ENCODE results near the gene NTPCR. TPM values are rescaled to one million over a fixed set of nuclear protein-coding genes. Genes with fewer than 3 reads are reported as not detected.
"Not testable (repeated sequence)": the region's sequence is repeated elsewhere in the genome, so short reads cannot be mapped to it uniquely, and the experiment has no call there.

Gene NTPCR
- polyA plus RNA-seq, 1 donor, result 41.0 TPM

DNA sequence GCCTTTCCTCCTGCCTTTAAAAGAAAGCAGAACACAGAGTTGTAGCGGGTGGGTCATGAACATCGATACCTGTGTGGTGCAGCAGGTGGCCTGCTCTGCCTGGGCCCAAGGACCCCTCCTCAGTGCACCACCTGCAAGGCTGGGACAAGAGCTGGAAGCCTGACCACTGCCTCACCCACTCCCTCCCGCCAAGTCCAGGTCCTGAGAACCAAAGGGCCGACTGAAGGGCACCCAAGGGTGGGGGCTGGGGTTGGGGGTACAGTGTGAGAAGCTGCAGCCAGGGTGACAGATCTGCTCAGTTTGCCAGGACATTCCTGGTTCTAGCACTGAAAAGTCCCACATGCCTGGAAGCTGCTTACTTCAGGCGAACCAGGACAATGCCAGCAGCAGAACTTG, 36.1 kb downstream of the NTPCR start:
- no peak for DNase-seq

DNA sequence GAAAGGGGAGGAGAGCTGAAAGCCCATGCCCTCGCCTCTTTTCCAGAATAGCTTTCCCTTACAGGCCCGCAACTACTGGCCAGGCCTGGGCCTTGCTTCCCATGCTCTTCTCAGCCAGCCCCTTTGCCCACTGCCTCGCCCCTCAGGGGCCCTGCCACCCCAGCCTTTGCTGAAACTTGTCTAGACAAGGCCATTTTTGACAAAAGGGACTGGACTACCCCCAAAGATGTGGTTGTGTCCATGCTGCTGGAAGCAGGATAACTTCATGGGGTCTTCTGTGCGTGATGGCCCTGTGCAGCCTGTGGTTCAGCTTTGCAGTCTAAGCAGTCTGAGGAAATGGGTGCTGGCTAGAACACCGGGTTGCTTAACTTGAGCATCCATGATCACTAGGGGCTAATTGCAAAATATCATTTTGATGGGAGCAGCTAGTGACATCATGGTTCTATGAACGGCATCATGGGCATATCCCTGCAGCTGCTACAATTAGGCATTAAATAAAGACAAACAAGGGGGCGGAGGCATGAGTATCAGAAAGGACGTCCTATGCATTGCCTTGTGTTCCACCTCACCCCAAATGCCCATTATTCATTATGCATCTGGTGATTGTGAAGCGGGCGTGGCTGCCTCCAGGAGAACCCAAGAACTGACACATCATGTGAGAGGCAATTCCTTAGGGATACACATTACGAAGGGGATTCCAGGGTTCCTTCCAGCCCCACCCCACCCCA, 36.8 kb downstream of the NTPCR start:
- DNase-seq, result no peak

DNA sequence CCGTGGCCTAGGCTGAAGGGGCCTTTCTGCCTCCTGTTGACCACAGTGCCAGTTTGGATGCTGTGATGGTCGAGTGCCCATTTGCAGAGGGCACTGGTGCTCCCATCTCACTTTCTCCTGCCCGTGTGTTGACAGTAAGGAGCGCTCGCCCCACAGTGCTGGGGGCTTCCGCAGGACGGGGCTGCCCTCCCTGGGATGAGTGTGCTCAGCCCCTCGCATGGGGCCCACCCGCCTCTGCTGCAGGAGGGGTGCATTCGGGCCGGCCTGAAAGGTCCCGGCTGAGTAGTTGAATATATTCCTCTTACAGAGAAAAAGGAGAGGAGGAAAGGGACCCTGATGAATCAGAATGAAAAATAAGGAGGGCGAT, 37.3 kb downstream of the NTPCR start:
- DNase-seq, result no peak

DNA sequence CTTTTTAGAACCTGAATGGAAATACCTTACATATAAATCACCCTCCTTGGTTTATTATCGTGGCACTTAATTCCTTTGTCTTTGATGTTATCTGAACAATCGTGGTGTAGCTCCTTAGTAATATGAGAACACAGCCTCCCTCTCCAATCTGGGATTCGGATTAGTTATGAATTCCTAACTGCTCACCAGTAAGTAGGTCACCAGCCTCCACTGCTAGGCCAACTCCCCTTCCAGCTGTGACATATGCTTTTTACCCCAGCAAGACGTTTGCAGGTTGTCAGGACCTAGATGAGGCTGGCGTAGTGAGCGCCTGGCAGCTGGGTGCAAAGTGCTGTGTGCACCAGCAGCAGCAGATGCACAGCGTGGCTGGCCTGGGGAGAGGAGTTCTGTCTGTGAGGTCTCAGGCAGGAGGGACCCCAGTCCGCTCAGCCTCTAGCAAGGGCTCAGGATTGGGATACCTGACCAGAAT, 38.2 kb downstream of the NTPCR start:
- DNase-seq, result peak; percentile 32

DNA sequence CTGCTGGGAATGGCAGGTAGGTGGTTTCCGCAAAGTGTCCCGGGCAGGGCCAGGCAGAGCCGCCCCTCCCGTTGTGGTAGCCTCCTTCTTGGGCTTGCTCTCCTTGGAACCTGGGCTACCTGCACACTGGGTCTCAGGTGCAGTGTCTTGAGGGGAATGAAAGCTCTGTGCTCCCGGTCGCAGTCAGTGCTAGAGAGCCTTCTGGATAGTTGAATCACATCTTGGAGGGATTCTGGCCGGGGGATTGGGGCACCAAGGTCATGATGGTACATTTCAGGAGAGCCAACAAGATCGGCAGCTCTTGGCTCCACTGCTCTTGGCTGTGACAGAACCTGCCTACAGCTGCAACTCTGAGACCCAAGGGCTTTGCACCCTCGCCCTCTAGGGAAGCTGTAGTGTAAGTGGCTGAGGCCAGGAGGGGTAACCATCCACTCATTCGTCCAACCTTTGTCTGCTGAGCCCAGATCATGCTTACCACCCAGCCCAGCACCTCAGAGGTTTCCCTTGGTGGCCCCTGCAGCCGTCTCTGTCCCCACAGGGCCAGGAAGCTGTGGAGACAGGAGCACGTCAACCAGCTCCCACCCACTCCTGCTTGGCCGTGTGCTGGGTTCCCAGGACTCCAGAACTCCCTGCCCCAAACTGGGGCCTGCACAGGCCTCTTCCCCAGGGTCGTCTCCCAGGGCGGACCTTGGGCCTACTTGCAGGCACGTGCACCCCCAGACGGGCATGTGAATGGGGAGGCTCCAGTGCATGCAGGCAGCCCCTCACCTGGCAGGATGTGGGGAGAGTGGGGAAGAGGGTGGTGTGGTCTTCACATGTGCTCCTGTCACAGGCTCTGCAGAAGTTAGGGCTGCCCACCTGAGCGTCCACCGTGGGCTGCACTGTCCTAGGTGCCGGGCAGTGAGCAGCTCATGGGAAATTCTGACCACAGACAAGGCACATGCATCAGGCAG, 40.0 kb downstream of the NTPCR start:
- DNase-seq, result no peak

DNA sequence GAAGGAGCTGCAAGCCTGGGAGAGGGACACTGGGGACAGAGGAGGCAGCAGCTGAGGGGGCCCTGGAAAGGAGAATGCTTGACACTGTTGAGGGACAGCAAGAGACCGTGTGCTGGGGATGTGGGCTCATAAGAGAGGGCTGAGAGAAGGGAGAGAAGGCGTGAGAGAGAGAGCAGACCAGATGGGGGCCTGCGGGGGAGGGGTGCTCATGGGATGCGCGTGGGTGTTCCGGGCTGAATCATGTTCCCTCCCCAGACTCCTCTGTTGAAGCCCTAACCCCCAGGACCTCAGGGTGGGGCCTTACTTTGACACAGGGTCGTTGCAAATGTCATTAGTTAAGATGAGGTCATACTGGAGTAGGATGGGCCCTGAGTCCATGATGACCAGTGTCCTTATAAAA, 40.8 kb downstream of the NTPCR start:
- DNase-seq, result no peak

DNA sequence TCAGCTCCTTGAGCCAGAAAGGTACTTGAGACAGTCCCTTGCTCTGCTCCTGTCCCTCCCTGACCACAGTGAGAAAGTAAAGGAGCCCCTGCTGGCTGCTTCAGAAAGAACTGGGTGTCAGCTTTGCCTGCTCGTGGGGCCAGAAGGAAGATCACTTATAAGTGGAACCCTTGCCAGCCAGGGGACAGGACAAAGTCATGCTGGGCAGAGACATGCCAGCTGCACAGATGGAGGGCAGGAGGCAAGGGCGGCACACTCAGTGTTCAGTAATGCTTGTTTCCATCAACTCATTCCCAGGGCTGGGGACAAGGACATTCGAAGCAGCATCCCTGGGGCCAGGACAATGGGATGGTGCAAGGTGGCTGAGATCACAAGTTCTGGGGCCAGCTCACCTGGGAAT, 41.8 kb downstream of the NTPCR start:
- no peak for DNase-seq

DNA sequence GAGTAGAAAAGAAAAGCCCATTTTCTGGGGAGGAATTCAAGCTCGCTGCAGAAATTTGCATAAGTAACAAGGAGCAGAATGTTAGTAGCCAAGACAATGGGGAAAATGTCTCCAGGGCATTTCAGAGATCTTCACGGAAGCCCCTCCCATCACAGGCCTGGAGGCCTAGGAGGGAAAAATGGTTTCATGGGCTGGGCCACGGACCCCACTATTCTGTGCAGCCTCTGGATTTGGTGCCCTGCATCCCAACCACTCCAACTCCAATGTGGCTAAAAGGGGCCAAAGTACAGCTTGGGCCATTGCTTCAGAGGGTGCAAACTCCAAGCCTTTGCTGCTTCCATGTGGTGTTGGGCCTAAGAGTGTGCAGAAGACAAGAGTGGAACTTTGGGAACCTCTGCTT, 43.1 kb downstream of the NTPCR start:
- no peak for DNase-seq

DNA sequence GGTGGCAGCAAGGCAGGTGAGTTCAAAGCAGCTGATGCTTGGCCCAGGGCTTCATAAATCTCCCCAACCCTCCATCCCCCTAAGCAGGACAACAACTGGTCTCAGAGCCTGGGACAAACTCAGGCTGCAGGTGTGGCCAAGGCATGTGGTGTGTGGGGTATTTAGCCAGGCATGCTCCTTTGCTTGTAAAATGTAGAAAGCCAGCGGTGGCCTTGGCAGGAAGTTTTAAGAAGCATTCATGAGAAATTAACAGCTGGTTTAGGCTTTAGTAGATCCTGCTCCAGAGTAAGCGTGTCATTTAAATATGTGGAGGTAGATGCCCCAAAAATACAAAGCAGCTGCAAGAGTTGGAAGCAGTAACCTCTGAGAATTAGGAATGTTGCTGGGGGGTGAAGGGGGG, 44.8 kb downstream of the NTPCR start:
- no peak for DNase-seq

DNA sequence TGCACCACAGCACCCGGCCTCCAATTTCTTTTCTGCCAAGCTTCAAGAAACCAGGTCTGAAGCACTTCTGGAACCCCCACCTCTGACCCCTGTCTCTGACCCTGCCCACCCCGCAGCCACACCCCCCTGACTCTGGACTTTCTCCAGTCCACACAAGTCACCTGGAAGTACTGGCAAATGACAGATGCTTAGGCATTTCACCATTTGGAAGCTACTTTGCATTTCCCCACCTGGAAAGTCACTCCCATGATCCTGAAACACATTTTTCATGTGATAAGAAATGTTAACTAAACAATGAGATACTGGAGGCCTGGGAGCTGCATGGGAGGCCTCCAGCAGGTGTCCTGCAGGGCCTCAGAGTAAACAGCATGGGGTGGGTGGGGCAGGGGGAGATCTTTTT, 45.7 kb downstream of the NTPCR start:
- DNase-seq, result no peak

DNA sequence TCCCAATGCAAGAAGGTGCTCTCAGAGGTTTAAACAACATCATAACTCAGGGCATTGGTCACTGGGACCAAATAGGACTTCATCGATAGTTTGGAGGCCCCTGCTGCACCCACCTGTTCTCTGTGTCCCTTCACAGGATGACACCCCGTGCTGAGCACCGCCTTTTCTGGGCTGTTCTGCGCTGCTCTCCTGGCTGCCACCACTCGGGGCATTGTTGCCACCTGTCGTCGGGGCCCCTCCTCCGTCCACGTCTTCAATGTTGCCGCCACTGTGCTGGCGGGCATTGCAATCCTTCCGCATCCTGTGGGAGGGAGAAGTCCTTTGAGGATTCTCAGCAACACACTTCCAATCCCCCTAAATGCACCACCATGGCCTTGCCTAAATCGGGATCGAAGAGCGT, 47.7 kb downstream of the NTPCR start:
- no peak for DNase-seq

DNA sequence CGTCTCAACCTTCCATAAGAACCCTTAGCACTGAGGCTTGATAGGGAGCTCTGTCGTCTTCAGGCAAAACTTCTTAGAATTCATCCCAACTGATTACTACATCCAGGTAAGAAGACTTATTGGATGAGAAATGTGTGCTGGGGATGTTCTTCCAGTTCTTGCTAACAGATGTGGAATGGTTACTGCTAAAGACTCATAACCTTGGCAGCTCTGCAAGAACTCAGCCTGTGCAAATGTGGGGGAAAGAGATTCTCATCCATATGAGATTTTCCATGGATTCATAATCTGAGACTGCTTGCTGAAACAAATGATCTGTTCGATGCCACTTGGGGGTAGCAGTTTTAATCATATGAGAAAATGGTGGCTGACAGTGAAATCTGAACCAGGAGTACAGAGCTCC, 48.2 kb downstream of the NTPCR start:
- no peak for DNase-seq

DNA sequence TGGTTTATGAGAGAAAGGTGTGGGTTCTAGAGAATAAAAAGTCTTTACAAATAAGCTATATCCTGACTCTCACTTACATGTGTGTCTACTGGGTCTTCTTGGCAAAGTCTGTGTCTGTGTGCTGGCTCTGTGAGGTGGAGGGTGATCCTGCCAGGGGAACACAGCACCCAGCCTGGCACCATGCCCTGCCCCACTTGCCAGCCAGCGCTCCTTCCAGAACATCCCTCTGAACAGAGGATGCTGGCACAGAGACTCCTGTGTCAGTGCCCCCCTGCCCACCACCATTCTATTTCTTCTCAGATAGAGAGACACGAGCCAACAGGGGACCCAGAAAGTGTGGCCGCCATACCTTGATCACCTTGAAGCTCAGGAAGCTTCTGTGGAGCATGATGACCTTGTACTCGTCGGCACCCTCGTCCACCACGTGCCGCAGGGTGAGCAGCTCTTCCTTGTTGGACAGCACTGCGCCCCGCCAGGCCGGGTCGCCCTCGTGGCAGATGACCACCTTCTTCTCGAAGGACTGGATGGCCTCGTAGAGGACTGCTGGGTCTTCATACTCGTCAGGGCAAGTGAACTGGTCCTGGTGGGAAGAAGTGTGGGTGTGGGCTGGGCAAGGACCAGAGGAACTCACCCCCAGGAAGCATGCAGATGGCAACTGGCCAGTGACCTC, 49.7 kb downstream of the NTPCR start:
- DNase-seq, result no peak

DNA sequence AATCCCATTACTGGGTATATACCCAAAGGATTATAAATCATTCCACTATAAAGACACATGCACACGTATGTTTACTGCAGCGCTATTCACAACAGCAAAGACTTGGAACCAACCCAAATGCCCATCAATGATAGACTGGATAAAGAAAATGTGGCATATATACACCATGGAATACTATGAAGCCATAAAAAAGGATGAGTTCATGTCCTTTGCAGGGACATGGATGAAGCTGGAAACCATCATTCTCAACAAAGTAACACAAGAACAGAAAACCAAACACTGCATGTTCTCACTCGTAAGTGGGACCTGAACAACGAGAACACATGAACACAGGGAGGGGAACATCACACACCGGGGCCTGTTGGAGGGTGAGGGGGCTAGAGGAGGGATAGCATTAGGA, 53.2 kb downstream of the NTPCR start:
- not testable (repeated sequence) for DNase-seq

DNA sequence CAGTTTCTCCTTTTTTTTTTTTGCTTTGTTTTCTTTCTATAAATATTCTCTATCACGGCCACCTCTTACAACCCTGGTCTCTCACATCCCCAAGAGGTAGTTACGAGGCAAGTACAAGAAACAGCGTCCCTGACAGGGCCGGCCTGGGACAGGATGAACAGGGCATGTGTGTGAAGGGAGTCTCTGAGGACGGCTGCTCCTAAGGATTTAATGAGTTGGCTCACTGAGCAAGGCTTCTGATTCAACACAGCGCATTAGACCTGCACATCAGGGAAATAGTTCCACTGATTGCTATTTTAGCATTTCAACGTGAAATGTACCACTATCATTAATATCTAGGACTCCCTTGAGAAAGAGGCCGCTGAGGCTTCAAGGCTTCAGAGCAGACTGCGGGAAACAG, 54.0 kb downstream of the NTPCR start:
- no peak for DNase-seq

DNA sequence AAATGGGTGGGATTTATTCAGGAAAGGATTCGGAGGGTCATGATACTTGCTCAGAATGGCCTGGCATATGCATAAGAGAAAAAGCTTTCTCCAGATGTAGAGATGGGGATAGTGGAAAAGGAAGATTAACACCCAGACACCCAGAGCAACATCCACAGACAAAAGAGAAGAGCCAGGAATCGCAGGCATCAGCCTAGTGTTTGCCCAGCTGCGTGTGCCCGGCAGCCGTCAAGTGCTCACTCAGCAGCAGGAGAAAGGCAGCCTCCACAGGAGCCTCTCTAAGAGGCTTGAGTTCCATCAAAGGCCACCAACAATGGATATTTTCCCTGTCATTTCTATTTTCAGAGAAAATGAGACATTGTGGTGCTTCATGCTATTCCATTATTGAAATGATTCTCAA, 54.7 kb downstream of the NTPCR start:
- DNase-seq, result no peak

DNA sequence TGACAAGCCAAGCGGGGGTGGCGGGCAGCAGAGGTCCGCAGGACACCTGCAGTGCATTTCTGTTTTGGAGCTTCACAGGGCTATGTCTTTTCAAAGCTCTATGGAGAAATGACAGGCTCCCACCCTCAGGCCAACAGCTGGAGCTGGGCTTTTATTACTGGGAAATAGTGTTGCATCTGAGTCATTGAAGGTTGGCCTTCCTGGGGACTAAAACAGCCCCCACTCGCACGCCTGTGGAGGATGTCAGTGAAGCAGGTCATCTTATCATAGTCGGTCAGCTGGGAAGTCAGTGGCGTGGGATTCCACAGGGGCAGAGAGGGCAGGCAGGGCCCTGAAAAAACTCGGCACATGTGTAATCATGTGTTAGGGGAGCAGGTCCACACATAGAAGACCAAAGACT, 55.3 kb downstream of the NTPCR start:
- DNase-seq, result no peak

DNA sequence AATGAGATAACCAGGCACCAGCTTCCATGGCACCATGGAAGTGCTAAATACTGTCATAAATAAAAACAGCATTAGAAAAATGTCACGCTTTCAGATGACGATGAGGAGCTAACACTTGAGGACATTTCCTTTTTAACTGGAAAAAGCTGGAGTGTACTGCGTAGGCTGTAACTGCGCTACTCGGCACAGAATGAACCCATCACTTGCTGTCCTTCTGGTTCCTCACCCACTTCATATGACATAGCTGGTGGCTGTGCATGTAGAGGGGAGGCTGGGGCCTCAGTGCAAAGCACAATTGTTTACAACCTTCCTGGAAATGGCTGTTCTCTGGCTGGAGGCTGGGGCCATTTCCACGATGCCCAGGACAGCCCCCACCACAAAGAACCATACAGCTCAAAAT, 55.7 kb downstream of the NTPCR start:
- no peak for DNase-seq

DNA sequence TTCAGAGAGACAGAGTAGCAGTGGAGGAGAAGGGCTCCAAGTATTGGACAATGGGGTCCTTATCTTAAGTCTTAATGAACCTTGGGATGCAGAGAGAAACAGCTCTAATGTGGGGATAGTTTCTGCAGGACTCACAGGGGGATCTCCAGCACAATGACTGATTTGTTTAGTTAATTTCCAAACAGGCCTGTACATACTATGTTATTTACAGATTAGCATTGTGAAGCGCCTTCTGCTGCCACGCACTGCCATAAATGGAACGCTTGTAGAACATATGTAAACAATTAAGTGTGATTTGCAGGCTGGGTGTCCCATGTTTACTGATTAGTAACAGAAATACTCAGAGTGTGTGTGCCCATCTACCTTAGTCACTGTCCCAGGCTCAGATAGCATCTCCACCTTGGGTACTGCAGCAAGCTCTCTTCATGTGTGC, 56.1 kb downstream of the NTPCR start:
- DNase-seq, result no peak

DNA sequence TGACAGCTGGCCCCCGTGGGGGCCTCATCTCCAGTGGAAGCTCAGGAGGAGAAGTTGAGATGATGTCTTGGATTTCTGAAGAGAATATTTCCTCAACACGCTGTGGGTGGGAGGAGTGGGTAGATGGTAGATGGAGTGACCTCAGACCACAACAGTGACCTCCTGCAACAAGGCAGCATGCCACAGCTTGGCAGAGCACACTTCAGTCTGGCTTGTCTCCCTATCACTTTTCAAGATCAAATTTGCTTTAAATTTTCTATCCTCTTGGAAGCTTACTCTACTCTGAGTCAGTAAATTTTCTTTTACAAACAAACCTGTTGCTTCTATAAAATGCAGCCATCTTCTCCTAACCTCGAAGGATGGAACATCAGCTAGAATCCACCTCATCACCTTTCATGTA, 59.7 kb downstream of the NTPCR start:
- DNase-seq, result no peak

DNA sequence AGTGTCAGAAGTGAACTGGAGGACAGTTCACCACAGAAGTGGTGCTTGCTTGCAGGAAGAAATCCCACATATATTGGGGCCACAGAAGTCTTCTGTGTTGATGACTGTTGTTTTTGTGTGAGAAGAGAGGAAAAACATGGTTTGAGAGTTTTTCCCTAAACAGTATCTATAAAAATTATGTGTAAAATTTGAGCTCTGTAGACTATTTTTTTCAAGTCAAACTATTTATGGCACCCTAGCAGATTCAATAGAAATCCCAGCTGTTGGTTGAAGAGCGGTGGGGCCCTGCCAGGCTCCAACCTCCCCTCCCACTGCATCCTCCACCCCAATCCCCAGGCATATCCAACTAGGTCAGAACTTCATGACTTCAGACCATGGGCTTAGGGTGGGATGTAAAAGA, 61.6 kb downstream of the NTPCR start:
- DNase-seq, result no peak

DNA sequence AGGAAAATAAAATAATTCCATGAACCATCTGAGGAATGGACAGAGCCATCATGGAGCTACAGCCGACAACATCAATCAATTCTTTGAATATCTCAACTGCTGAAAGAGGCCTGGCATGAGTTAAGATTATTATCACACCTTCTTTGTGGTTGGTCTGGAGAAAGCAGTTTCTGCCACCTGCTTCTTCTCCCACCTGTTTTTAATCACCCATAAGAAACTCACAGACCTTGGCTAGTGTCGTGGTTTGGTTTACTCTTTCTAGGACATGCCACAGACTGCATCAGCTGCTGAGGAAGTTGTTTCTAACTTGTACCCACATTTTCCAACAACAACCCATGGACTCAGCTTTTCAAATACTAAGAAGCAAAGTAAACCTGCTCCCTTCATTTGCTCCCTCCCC, 65.6 kb downstream of the NTPCR start:
- DNase-seq, result no peak

DNA sequence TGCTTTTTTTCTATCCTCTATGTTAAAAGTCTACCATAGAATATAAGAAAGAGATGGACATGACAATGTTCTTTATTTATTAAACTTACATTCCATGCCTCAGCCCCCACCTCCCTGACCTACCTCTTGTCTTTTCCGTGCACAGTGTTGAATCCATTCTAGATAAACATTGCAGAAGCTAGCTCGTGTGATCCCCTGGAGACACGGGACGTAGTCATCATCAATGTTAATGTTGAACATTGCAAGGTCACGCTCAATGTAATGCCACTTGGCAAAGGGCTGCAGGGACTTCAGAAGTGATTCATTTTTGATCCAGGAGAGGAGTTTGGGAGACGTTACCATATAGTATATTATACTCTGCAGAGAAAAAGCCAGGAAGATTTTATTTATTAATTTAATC, 66.4 kb downstream of the NTPCR start:
- DNase-seq, result no peak
